AG09319 (cell line): ENCODE results near the gene SLC36A3.
A peak's percentile ranks its signal among the peaks of the same experiment; 100 is the strongest.

Source experiments
- DNase-seq: peaks from one replicate; pipeline ENCODE4 v3.0.0-alpha.2; 2010; ENCODE audit warnings: low read depth; ENCODE audit errors: extremely low read depth
- CTCF ChIP-seq: IDR thresholded peaks from 2 replicates; pipeline ENCODE4 v1.5.1; 2011; ENCODE audit warnings: low read depth, mild to moderate bottlenecking, inconsistent platforms, low read length, moderate library complexity

The SLC36A3 gene

GRCh38 chr5:151252762-151253604 lies 50.6 kb downstream of the SLC36A3 start, which contains the start of gene GM2A:
Gene GM2A (plus strand): TSS chr5:151253185. CDS start chr5:151253217, 32 bp downstream.
- peak; percentile 98 for DNase-seq

GRCh38 chr5:151251621-151252020 lies 51.9 kb downstream of the SLC36A3 start:
- DNase-seq, result no peak
- no peak for TF ChIP-seq CTCF

More at GRCh38 chr5:151252762-151253604, 50.6 kb downstream of the SLC36A3 start, which contains the start of gene GM2A:
- no peak for TF ChIP-seq CTCF

- no peak for DNase-seq
These were observed 52.5 kb downstream of the SLC36A3 start for GRCh38 chr5:151251001-151251551.

GRCh38 chr5:151250346-151251000 lies 53.1 kb downstream of the SLC36A3 start:
- no peak for TF ChIP-seq CTCF
- DNase-seq, result no peak

More at GRCh38 chr5:151251001-151251551, 52.5 kb downstream of the SLC36A3 start:
- TF ChIP-seq CTCF, result no peak

GRCh38 chr5:151249281-151249680 lies 54.3 kb downstream of the SLC36A3 start:
- no peak for DNase-seq
- no peak for TF ChIP-seq CTCF

- no peak for TF ChIP-seq CTCF
- no peak for DNase-seq
These were observed 54.9 kb downstream of the SLC36A3 start for GRCh38 chr5:151248651-151249050.
